Suprapubic skin (tissue), 3 donors: Measurements from ENCODE around the gene CRKL.

Source experiments
- POLR2A ChIP-seq, 2 donors: fragments of 450-650 bp; IDR thresholded peaks; one replicate each; pipeline ENCODE4 v1.6.1; 2017; ENCODE audit warnings: antibody characterized with exemption in 2 of 2, mild to moderate bottlenecking in 2 of 2, moderate library complexity in 2 of 2
- TF ChIP-seq, protein P1 (sequence below), 2 donors: fragments of 200-600 bp in 1 of 2; fragments of 450-650 bp in 1 of 2; sonication (generic) in 1 of 2; IDR thresholded peaks; one replicate each; pipeline ENCODE4 v1.5.1; 2016 to 2019; ENCODE audit warnings: antibody characterized with exemption in 2 of 2, mild to moderate bottlenecking in 1 of 2, moderate library complexity in 1 of 2

DNA sequence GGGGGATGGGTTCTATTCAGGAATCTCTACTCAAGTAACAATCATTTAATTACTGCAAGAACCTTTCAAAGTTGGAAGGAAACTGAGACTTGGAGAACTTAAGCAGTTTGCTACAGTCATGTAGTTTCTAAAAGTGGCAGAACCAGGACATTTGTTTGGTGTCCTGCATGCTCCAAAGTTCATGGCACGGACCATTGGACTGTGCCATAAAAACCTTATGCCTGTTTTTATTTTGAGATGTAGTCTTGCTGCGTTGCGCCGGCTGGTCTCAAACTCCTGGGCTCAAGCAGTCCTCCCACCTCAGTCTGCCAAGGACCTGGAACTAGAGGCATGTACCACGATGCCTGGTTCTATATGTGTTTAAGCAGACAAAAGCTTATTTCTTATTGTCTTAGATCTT is 31.2 kb downstream of the CRKL start:
- TF ChIP-seq, protein P1, sequence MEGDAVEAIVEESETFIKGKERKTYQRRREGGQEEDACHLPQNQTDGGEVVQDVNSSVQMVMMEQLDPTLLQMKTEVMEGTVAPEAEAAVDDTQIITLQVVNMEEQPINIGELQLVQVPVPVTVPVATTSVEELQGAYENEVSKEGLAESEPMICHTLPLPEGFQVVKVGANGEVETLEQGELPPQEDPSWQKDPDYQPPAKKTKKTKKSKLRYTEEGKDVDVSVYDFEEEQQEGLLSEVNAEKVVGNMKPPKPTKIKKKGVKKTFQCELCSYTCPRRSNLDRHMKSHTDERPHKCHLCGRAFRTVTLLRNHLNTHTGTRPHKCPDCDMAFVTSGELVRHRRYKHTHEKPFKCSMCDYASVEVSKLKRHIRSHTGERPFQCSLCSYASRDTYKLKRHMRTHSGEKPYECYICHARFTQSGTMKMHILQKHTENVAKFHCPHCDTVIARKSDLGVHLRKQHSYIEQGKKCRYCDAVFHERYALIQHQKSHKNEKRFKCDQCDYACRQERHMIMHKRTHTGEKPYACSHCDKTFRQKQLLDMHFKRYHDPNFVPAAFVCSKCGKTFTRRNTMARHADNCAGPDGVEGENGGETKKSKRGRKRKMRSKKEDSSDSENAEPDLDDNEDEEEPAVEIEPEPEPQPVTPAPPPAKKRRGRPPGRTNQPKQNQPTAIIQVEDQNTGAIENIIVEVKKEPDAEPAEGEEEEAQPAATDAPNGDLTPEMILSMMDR (IDR thresholded peaks at IDR 0.05), result no peak
- TF ChIP-seq POLR2A (IDR thresholded peaks at IDR 0.05), result no peak
